Measurements from ENCODE around the gene C10orf53.

DNA sequence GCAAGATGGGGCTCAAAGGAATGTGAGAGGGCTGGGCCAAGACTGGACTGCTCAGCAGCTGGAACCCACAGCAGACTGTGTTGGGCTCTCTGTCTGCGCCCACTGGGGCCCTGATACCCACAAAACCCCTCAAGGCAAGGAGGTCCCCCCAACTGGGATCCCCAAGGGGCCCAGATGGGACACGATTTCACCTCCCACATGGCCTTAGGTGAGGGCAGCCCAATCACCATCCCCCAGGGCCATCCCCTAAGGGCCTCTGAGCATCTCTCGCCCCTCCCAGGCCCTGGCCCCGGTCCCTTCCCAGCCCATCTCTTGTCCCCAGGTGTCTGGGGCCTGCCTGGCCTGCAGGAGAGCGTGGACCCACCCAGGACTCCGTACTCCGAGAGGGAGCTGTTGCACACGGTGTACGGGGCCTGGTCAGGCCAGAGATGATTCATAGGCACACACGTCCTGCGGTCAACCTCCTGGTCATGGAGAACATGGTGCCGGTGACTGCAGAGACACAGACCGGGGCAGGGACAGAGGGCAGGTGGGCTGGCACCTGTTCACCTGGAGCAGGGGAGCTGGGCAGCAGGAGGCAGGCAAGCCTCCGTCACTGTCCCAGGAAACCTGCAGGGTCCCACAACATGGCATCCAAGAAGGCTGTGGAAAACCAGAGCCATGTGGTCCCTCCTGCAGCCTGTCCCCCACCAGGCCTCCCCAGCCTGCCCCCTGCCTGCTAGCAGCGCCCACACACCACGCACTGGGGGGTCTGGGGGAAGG is 61.1 kb downstream of the C10orf53 start:
- TF ChIP-seq POLR2AphosphoS5 (IDR thresholded peaks at IDR 0.05; ENCODE audit: low read depth, low read length) (no peak), CTCF (IDR thresholded peaks at IDR 0.05) (no peak), REST (IDR thresholded peaks at IDR 0.05; ENCODE audit: insufficient read depth in 1 of 2, low read depth in 2 of 2, low read length in 1 of 2) (no peak), TCF7L2 (IDR thresholded peaks at IDR 0.05; ENCODE audit: low read depth, low read length) (no peak), SIN3A (IDR thresholded peaks at IDR 0.05; ENCODE audit: borderline replicate concordance, insufficient read depth, low read depth, low read length) (no peak)

Measured in Panc1 (cell line).